ENCODE results near the gene BZW1. TPM values are rescaled to one million over a fixed set of nuclear protein-coding genes. Genes with fewer than 3 reads are reported as not detected.

BZW1 gene
- total and polyA plus RNA-seq, 7 donors, result 52.5 to 223 (median 120) TPM

- Histone ChIP-seq H3K4me3 (peak within 1 kb of the TSS; percentile 84), H3K9me3 (no peaks in the 10 kb centered on the region), H3K4me1 (peaks cover 29% of the 10 kb centered on the region), H3K36me3 (ENCODE audit: insufficient read depth in 1 of 2, low read depth in 1 of 2) (peaks cover 0 to 31% of the 10 kb centered on the region in 2 donors), H3K27me3 (ENCODE audit: insufficient read depth in 3 of 3, low read length in 2 of 3) (no peaks in the 10 kb centered on the region), H3K27ac (peak within 1 kb of the TSS; percentile 100)
- DNase-seq (peak; percentile 98 to 99), ATAC-seq (peak; percentile 91 to 93 (median 92))
- TF ChIP-seq CTCF (IDR thresholded peaks at IDR 0.05), result no peak
- intact Hi-C loops (cut with DNase I), result loop anchor here (2.0 to 5.0 kb wide), 2 partner anchors 52 to 54 kb away; partner anchors contain the start of gene BZW1 (in 2 of the 2)
- 0 to 1% (median 1%) methylated on average over 83 to 89 of the region's 89 CpGs for WGBS, 3 donors
Measured at GRCh38 chr2:200864176-200865034, 52.7 kb downstream of the BZW1 start, which contains the start of gene CLK1. TSS of gene CLK1 (minus strand) at chr2:200864658. CDS start at chr2:200861862, 2,796 bp downstream.

- ATAC-seq (no peak), DNase-seq (no peak)
- Histone ChIP-seq H3K36me3 (ENCODE audit: insufficient read depth in 1 of 2, low read depth in 1 of 2) (peaks cover 0 to 34% of the 10 kb centered on the region in 2 donors), H3K27ac (no peak overlapping the region), H3K4me1 (peaks cover 6% of the 10 kb centered on the region), H3K4me3 (no peak overlapping the region), H3K27me3 (ENCODE audit: insufficient read depth in 3 of 3, low read length in 2 of 3) (no peaks in the 10 kb centered on the region), H3K9me3 (no peaks in the 10 kb centered on the region)
- WGBS, 3 donors, result 93 to 96% (median 95%) methylated on average over 2 of the region's 2 CpGs
- intact Hi-C loops (cut with DNase I), result no loop called here
- no peak for TF ChIP-seq CTCF (IDR thresholded peaks at IDR 0.05)
Measured at GRCh38 chr2:200869014-200869413, 57.3 kb downstream of the BZW1 start.

GRCh38 chr2:200871151-200871550 lies 59.4 kb downstream of the BZW1 start:
- intact Hi-C loops (cut with DNase I), result no loop called here
- no peaks in the 10 kb centered on the region for H3K27me3 ChIP-seq (ENCODE audit: insufficient read depth in 3 of 3, low read length in 2 of 3)
- peaks cover 0 to 55% of the 10 kb centered on the region in 2 donors for H3K36me3 ChIP-seq (ENCODE audit: insufficient read depth in 1 of 2, low read depth in 1 of 2)
- DNase-seq, result no peak
- H3K27ac ChIP-seq, result no peak overlapping the region
- no peak for ATAC-seq
- H3K4me1 ChIP-seq, result no peaks in the 10 kb centered on the region
- H3K4me3 ChIP-seq, result no peak overlapping the region
- H3K9me3 ChIP-seq, result no peaks in the 10 kb centered on the region
- 60 to 70% (median 69%) methylated on average over 3 of the region's 3 CpGs for WGBS, 3 donors
- no peak for TF ChIP-seq CTCF (IDR thresholded peaks at IDR 0.05)

DNA sequence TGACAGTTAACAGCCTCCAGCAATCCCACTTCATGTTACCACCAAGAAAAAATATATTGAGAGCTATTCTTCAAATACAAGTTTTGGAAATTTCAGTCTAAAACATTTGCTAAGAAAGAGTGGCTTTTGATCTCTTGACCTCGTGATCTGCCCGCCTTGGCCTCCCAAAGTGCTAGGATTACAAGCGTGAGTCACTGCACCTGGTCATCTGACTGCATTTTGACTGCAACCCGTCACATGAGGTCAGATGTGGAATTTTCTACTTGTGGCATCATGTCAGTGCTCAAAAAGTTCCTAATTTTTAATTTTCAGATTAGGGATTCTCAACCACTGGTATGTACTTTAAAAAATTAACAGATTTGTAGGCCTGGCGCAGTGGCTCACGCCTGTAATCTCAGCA lies 61.9 kb downstream of the BZW1 start:
- DNase-seq, result no peak
- ATAC-seq, result no peak
- H3K4me1 ChIP-seq, result no peaks in the 10 kb centered on the region
- no peak overlapping the region for H3K4me3 ChIP-seq
- no peaks in the 10 kb centered on the region for H3K27me3 ChIP-seq (ENCODE audit: insufficient read depth in 3 of 3, low read length in 2 of 3)
- no peak overlapping the region for H3K27ac ChIP-seq
- TF ChIP-seq CTCF (IDR thresholded peaks at IDR 0.05), result no peak
- H3K36me3 ChIP-seq (ENCODE audit: insufficient read depth in 1 of 2, low read depth in 1 of 2), result peaks cover 0 to 78% of the 10 kb centered on the region in 2 donors
- no peaks in the 10 kb centered on the region for H3K9me3 ChIP-seq
- 92 to 95% (median 94%) methylated on average over 6 of the region's 6 CpGs for WGBS, 3 donors
- intact Hi-C loops (cut with DNase I), result no loop called here

Other genes starting within 250 kb of the BZW1 start
- 10 to 100 TPM in 2 of 4 donors, 1 to 10 TPM in 2; 4.2 to 17.0 (median 7.7) TPM for gene AOX1, start 225.9 kb upstream of the BZW1 start, total RNA-seq
- gene AOX1, start 225.9 kb upstream of the BZW1 start, polyA plus RNA-seq, result 10 to 100 TPM in 2 of 3 donors, 1 to 10 TPM in 1; 5.1 to 15.3 (median 12.4) TPM
- 10 to 100 TPM; 30.6 to 71.0 (median 41.3) TPM for gene CLK1, start 52.7 kb downstream of the BZW1 start, total RNA-seq
- 10 to 100 TPM; 49.4 to 91.8 (median 86.6) TPM for gene CLK1, start 52.7 kb downstream of the BZW1 start, polyA plus RNA-seq
- gene PPIL3, start 77.2 kb downstream of the BZW1 start, total RNA-seq, result 10 to 100 TPM; 13.8 to 18.5 (median 16.8) TPM
- 10 to 100 TPM; 10.7 to 31.2 (median 18.1) TPM for gene PPIL3, start 77.2 kb downstream of the BZW1 start, polyA plus RNA-seq
- gene NIF3L1, start 77.5 kb downstream of the BZW1 start, total RNA-seq, result 10 to 100 TPM; 11.6 to 21.7 (median 16.0) TPM
- gene NIF3L1, start 77.5 kb downstream of the BZW1 start, polyA plus RNA-seq, result 10 to 100 TPM; 21.2 to 50.0 (median 37.8) TPM
- gene ORC2, start 151.8 kb downstream of the BZW1 start, total RNA-seq, result 10 to 100 TPM in 3 of 4 donors, 1 to 10 TPM in 1; 7.1 to 17.7 (median 12.4) TPM
- gene ORC2, start 151.8 kb downstream of the BZW1 start, polyA plus RNA-seq, result 1 to 10 TPM; 3.3 to 5.7 (median 5.2) TPM